ENCODE results near the gene SOSTDC1. TPM values are rescaled to one million over a fixed set of nuclear protein-coding genes. Genes with fewer than 3 reads are reported as not detected.

SOSTDC1 gene
- total RNA-seq, 2 donors from 2014 or later, result not detected

DNA sequence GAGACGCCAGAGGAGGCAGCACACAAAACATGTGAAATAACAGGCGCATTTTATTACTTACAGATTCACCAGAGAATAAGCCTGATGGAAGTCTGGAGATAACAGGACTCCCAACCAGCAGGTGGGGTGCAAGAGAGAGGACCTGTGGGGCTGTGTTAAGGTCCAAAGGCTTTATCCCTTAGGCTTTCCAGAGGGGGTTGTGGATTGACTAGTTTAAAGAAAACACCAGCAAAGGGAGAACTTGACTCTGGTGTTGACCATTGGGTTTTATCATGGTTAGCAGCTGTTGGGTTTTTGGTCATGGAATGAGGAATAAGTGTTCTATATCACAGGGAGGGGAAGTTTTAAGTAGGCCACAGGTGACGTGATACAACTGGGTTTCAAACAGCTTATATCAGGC lies 42.6 kb downstream of the SOSTDC1 start:
- Histone ChIP-seq H3K36me3 (replicated peaks in 1 of 2; ENCODE audit: insufficient read depth in 1 of 2, low read depth in 2 of 2) (no peaks in the 10 kb centered on the region), H3K27me3 (no peaks in the 10 kb centered on the region), H3K27ac (no peak overlapping the region), H3K4me1 (peaks cover 21% of the 10 kb centered on the region), H3K9me3 (no peaks in the 10 kb centered on the region), H3K4me3 (no peak overlapping the region)
- ATAC-seq (no peak), DNase-seq (no peak)
- TF ChIP-seq POLR2A (IDR thresholded peaks at IDR 0.05), result no peak
- TF ChIP-seq, protein P1, sequence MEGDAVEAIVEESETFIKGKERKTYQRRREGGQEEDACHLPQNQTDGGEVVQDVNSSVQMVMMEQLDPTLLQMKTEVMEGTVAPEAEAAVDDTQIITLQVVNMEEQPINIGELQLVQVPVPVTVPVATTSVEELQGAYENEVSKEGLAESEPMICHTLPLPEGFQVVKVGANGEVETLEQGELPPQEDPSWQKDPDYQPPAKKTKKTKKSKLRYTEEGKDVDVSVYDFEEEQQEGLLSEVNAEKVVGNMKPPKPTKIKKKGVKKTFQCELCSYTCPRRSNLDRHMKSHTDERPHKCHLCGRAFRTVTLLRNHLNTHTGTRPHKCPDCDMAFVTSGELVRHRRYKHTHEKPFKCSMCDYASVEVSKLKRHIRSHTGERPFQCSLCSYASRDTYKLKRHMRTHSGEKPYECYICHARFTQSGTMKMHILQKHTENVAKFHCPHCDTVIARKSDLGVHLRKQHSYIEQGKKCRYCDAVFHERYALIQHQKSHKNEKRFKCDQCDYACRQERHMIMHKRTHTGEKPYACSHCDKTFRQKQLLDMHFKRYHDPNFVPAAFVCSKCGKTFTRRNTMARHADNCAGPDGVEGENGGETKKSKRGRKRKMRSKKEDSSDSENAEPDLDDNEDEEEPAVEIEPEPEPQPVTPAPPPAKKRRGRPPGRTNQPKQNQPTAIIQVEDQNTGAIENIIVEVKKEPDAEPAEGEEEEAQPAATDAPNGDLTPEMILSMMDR (IDR thresholded peaks at IDR 0.05), result no peak
- intact Hi-C loops (cut with DNase I), result no loop called here
- WGBS, 2 donors, result 87 to 90% methylated on average over 3 of the region's 3 CpGs

- no peaks in the 10 kb centered on the region for H3K36me3 ChIP-seq (replicated peaks in 1 of 2; ENCODE audit: insufficient read depth in 1 of 2, low read depth in 2 of 2)
- peak overlapping the region; percentile 95 to 99 (median 97) for H3K27ac ChIP-seq
- intact Hi-C loops (cut with DNase I), result no loop called here
- TF ChIP-seq POLR2A (IDR thresholded peaks at IDR 0.05), result no peak
- TF ChIP-seq, protein P1 (IDR thresholded peaks at IDR 0.05), result no peak
- H3K4me3 ChIP-seq, result no peak overlapping the region
- WGBS, 2 donors, result 31 to 52% methylated on average over 1 of the region's 1 CpG
- no peaks in the 10 kb centered on the region for H3K27me3 ChIP-seq
- no peak for DNase-seq
- peaks cover 21% of the 10 kb centered on the region for H3K4me1 ChIP-seq
- H3K9me3 ChIP-seq, result no peaks in the 10 kb centered on the region
- no peak for ATAC-seq
These were observed 43.5 kb downstream of the SOSTDC1 start for GRCh38 chr7:16422103-16422435.

- H3K4me3 ChIP-seq, result peak within 1 kb of the TSS; percentile 33 to 88
- no peaks in the 10 kb centered on the region for H3K27me3 ChIP-seq
- TF ChIP-seq, protein P1 (IDR thresholded peaks at IDR 0.05), result no peak
- no peak for TF ChIP-seq POLR2A (IDR thresholded peaks at IDR 0.05)
- intact Hi-C loops (cut with DNase I), result no loop called here
- peaks cover 25% of the 10 kb centered on the region for H3K4me1 ChIP-seq
- peak within 1 kb of the TSS; percentile 95 to 99 (median 97) for H3K27ac ChIP-seq
- no peaks in the 10 kb centered on the region for H3K9me3 ChIP-seq
- peak; percentile 57 for ATAC-seq
- 4 to 20% methylated on average over 11 to 47 of the region's 50 CpGs for WGBS, 2 donors
- H3K36me3 ChIP-seq (replicated peaks in 1 of 2; ENCODE audit: insufficient read depth in 1 of 2, low read depth in 2 of 2), result no peaks in the 10 kb centered on the region
- peak; percentile 34 to 55 (median 46) for DNase-seq
These were observed 44.0 kb downstream of the SOSTDC1 start, which contains the start of gene CRPPA for GRCh38 chr7:16421333-16422102. Gene CRPPA (minus strand): TSS chr7:16421538. CDS start chr7:16421322, 216 bp downstream.

GRCh38 chr7:16420649-16421332 lies 44.7 kb downstream of the SOSTDC1 start:
- Histone ChIP-seq H3K36me3 (replicated peaks in 1 of 2; ENCODE audit: insufficient read depth in 1 of 2, low read depth in 2 of 2) (no peaks in the 10 kb centered on the region), H3K4me1 (peaks cover 25% of the 10 kb centered on the region), H3K4me3 (peak overlapping the region; percentile 33 to 88), H3K27ac (peak overlapping the region; percentile 95 to 99 (median 97)), H3K9me3 (no peaks in the 10 kb centered on the region), H3K27me3 (no peaks in the 10 kb centered on the region)
- peak; percentile 87 to 93 (median 92) for DNase-seq
- intact Hi-C loops (cut with DNase I), result no loop called here
- TF ChIP-seq, protein P1 (IDR thresholded peaks at IDR 0.05), result peak in 4 of 7 experiments; percentile 35 to 56 (median 39)
- TF ChIP-seq POLR2A (IDR thresholded peaks at IDR 0.05), result peak; percentile 82 to 97 (median 97)
- WGBS, 2 donors, result 0% methylated on average over 23 to 47 of the region's 56 CpGs
- peak; percentile 86 for ATAC-seq
